ENCODE measurements around the gene PNLDC1. TPM values are rescaled to one million over a fixed set of nuclear protein-coding genes. Genes with fewer than 3 reads are reported as not detected.

Gene PNLDC1
- total and polyA plus RNA-seq, 9 of the 15 experiments (the other 6 are each of a cell fraction or from before 2014, with no cell fraction given): 0.12 TPM; not detected in 8

DNA sequence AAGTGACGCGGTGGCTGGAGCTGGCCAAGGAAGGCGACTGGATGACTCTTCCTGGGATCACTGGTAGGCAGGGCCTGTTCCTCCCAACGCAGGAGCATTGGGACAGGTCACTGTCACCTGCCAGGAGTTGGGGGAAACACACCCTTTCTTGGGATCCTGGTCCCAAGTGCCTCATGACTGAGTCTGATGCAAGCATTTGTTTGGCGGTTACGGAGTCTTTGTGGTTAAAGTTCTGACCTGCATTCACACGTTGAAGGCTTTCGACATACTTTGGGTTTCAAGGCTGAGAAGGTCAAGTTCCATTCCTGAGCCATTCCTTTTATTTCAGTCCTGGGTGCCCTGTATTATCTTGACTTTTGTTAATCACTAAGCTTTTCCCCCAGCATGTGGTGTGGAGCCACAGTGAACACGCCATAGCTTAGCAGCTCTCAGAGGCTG lies 6.0 kb downstream of the PNLDC1 start:
- H3K36me3 ChIP-seq (ENCODE audit: control insufficient read depth, insufficient read depth, low read length): no peaks in the 10 kb centered on the region
- no peaks in the 10 kb centered on the region for H3K9me3 ChIP-seq (replicated peaks; ENCODE audit: control insufficient read depth, insufficient read depth, low read depth, low read length)
- H3K4me2 ChIP-seq (ENCODE audit: insufficient read depth, low read length): no peak overlapping the region
- no peak for FAIRE-seq
- 0 out of 2 replicates have a peak overlapping the region, but pooled peaks have one; percentile 20 for H2AFZ ChIP-seq (ENCODE audit: low read depth, low read length)
- peak; percentile 34 for ATAC-seq
- in situ Hi-C loops (cut with MboI): no loop called here
- H4K20me1 ChIP-seq (replicated peaks; ENCODE audit: control insufficient read depth, insufficient read depth, low read length): no peaks in the 10 kb centered on the region
- H3K27ac ChIP-seq (ENCODE audit: extremely low read depth, low read depth, low read length): no peak overlapping the region
- H3K4me3 ChIP-seq: no peak overlapping the region
- intact Hi-C loops (cut with micrococcal nuclease): loop anchor here (1.0 kb wide), 1 partner anchor 18 kb away; no protein-coding TSS in a partner anchor
- H3K9me1 ChIP-seq (ENCODE audit: control insufficient read depth, insufficient read depth, low read length): no peaks in the 10 kb centered on the region
- no peak overlapping the region for H3K9ac ChIP-seq (ENCODE audit: insufficient read depth in 1 of 2, low read depth in 2 of 2, low read length in 2 of 2)
- POLR2A ChIA-PET: interaction anchor here (1.4 to 3.0 kb wide), 3 partner anchors 9 to 16 kb away, joined by 3 to 24 read pairs (median 6); partner anchors contain the start of genes MRPL18 and TCP1
- H3K79me2 ChIP-seq (ENCODE audit: control insufficient read depth, insufficient read depth, low read length): no peaks in the 10 kb centered on the region
- peaks cover 6 to 37% of the 10 kb centered on the region in 2 experiments for H3K27me3 ChIP-seq (ENCODE audit: control insufficient read depth in 2 of 2, insufficient read depth in 2 of 2, low read length in 2 of 2)
- DNase-seq (ENCODE audit: extremely low read depth in 1 of 4, low spot score in 3 of 4): no peak
- CTCF ChIA-PET (ENCODE audit: low intra/inter-chr PET ratio): no interaction called here
- no TSS peak for BruUV-seq (replicated peaks)
- H3K4me1 ChIP-seq (replicated peaks in 1 of 2; ENCODE audit: control insufficient read depth in 2 of 2, insufficient read depth in 2 of 2, low read length in 2 of 2): peaks cover 0 to 16% of the 10 kb centered on the region in 2 experiments; a peak in 4 of 5 replicates
- WGBS (ENCODE audit: insufficient coverage, low coverage, missing lambda C conversion rate): 32% methylated on average over 9 of the region's 9 CpGs
- TF ChIP-seq MYNN (IDR thresholded peaks at IDR 0.05) (no peak), MYNN (CRISPR knock-in tag; IDR thresholded peaks at IDR 0.05) (no peak), RAD51 (IDR thresholded peaks at IDR 0.05; ENCODE audit: borderline replicate concordance, low read depth) (no peak), SP2 (IDR thresholded peaks at IDR 0.05; ENCODE audit: extremely low read depth, low read depth, low read length, poor library complexity, severe bottlenecking) (no peak), ZNF780A (CRISPR knock-in tag; IDR thresholded peaks at IDR 0.05) (no peak), HOXB6 (CRISPR knock-in tag; IDR thresholded peaks at IDR 0.05; ENCODE audit: borderline replicate concordance) (no peak), SRSF9 (IDR thresholded peaks at IDR 0.05; ENCODE audit: borderline replicate concordance, low read depth, low read length) (no peak), MEF2A (IDR thresholded peaks at IDR 0.05; ENCODE audit: control insufficient read depth, low read depth, low read length) (no peak), ZFX (CRISPR knock-in tag; IDR thresholded peaks at IDR 0.05) (no peak), ETV5 (CRISPR knock-in tag; IDR thresholded peaks at IDR 0.05; ENCODE audit: low read depth) (no peak), MTA1 (IDR thresholded peaks at IDR 0.05; ENCODE audit: borderline replicate concordance) (no peak), L3MBTL2 (IDR thresholded peaks at IDR 0.05) (peak; percentile 59), KDM1A (IDR thresholded peaks at IDR 0.05) (no peak), BRCA1 (IDR thresholded peaks at IDR 0.05) (no peak), BRCA1 (CRISPR knock-in tag; IDR thresholded peaks at IDR 0.05) (no peak), SRSF7 (optimal IDR thresholded peaks at IDR 0.05; ENCODE audit: low read depth, low read length) (no peak), KLF10 (CRISPR knock-in tag; IDR thresholded peaks at IDR 0.05) (no peak), PURB (CRISPR knock-in tag; IDR thresholded peaks at IDR 0.05; ENCODE audit: low read depth) (no peak), POLR2H (tag; IDR thresholded peaks at IDR 0.05; ENCODE audit: low read depth) (no peak), ZNF324 (CRISPR knock-in tag; IDR thresholded peaks at IDR 0.05) (no peak), KAT8 (IDR thresholded peaks at IDR 0.05; ENCODE audit: low read depth) (no peak)
- TF ChIP-seq, protein P1, sequence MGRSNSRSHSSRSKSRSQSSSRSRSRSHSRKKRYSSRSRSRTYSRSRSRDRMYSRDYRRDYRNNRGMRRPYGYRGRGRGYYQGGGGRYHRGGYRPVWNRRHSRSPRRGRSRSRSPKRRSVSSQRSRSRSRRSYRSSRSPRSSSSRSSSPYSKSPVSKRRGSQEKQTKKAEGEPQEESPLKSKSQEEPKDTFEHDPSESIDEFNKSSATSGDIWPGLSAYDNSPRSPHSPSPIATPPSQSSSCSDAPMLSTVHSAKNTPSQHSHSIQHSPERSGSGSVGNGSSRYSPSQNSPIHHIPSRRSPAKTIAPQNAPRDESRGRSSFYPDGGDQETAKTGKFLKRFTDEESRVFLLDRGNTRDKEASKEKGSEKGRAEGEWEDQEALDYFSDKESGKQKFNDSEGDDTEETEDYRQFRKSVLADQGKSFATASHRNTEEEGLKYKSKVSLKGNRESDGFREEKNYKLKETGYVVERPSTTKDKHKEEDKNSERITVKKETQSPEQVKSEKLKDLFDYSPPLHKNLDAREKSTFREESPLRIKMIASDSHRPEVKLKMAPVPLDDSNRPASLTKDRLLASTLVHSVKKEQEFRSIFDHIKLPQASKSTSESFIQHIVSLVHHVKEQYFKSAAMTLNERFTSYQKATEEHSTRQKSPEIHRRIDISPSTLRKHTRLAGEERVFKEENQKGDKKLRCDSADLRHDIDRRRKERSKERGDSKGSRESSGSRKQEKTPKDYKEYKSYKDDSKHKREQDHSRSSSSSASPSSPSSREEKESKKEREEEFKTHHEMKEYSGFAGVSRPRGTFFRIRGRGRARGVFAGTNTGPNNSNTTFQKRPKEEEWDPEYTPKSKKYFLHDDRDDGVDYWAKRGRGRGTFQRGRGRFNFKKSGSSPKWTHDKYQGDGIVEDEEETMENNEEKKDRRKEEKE (IDR thresholded peaks at IDR 0.05; ENCODE audit: borderline replicate concordance in 1 of 2, control insufficient read depth in 1 of 2, low read depth in 2 of 2, low read length in 1 of 2): no peak
